Measurements from ENCODE around the gene GALNT4.

Gene GALNT4

GRCh38 chr12:89524541-89525304 is at the start of gene GALNT4:
Gene GALNT4, minus strand, starts transcription at chr12:89524796. Its CDS starts 247 bp downstream, at chr12:89524549.
- peak; percentile 92 for FAIRE-seq
- DNase-seq (ENCODE audit: insufficient read length, low spot score), result peak; percentile 80

DNA sequence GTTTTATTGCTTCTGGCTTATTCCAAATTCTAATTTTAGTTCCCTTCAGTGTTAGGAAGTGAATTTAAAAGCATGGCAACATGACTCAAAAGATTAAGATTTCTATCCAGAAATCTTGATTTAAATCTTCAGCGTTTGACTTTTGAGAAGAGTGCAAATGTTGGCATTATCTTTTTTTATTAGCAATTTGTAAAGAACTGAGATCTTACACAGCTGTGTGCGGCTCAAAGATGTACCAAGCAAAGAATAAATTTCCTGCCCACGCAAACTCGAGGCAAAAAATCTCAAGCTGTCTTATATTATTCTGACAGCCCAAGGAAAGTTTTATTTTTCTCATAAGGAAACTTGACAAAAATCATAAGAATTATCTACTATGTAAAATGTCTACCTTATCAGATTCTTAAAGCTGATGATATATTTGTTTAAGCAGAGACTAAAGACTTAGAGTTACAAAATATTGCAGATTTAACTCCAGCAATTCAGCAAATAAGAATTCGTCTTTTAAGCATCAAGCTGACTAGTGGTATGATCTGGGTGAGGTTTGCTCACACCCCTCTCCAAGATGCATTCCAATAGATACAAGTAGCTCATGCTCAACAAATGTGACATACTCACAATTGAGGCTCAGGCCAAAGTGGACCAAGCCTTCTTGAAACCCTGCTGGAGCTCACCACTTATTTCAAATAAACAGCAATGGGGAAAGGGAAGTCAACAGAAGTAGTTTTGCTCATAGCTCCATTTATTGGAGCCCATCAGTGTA is 48.6 kb upstream of the GALNT4 start:
- DNase-seq (ENCODE audit: insufficient read length, low spot score), result no peak
- no peak for FAIRE-seq

GRCh38 chr12:89571491-89572195 is 47.0 kb upstream of the GALNT4 start:
- FAIRE-seq (no peak), DNase-seq (ENCODE audit: insufficient read length, low spot score) (no peak)

DNA sequence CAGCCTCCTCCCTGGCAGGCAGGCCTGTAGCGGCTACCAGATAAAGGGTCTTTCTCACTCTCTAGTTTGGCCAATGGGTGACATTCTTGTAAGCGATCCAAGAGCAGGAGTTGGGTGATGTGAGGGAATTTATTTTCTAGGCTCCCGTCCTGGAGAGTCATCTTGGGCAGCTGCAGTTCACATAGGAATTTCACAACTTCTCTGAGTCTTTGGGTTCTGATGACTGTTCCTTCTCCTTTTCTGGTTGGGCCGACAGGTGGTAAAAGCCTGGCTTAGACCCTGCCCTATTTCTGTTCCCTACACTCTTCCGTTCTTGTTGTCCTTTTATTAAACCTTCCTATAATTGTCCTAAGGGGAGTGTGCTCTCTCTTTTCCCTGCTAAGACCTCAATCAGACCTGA is 43.9 kb upstream of the GALNT4 start:
- FAIRE-seq, result no peak

GRCh38 chr12:89567691-89568239 is 43.2 kb upstream of the GALNT4 start:
- FAIRE-seq (no peak), DNase-seq (ENCODE audit: insufficient read length, low spot score) (no peak)

More for the DNA sequence above, 43.9 kb upstream of the GALNT4 start:
- DNase-seq (ENCODE audit: insufficient read length, low spot score), result no peak

DNA sequence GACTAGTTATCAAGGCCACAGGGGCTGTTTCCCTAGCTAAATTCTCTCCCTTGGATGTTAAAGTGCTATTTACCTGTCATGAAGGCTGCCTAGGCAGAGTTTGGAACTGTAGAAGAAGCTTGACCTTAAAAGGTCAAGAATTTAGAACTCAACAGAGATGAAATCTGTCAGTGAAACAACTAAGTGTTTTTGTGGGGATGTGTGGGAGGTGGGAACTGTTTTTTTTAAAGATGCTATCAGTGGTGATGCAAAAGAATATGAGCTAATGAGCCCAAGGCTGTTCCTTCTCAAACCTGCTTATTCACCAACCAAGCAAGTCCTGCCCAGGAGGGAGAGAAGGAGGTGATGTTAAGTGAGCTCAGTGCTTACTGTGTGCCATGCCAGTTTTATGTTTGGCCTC is 42.0 kb upstream of the GALNT4 start:
- no peak for FAIRE-seq
- DNase-seq (ENCODE audit: insufficient read length, low spot score), result no peak

DNA sequence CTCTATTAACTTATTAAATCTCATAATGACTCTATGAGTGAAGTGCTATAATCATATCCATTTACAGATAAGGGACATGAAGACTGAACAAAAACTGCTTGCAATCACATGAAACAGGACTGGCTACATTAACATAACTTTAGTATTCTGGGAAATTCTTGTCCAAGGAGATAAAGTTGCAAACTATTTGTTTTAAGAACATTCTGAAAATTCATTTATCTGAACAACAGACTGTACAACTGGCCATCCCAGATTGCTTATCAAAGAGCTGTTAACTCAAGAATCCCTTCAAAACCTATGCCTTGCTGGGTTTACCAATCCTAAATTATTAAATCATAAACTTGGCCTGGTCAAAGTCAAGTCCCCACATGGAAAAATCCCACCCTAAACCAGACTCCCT is 40.4 kb upstream of the GALNT4 start:
- DNase-seq (ENCODE audit: insufficient read length, low spot score) (no peak), FAIRE-seq (no peak)

- FAIRE-seq (no peak), DNase-seq (ENCODE audit: insufficient read length, low spot score) (no peak)
Measured at GRCh38 chr12:89559753-89560152, 35.2 kb upstream of the GALNT4 start.

DNA sequence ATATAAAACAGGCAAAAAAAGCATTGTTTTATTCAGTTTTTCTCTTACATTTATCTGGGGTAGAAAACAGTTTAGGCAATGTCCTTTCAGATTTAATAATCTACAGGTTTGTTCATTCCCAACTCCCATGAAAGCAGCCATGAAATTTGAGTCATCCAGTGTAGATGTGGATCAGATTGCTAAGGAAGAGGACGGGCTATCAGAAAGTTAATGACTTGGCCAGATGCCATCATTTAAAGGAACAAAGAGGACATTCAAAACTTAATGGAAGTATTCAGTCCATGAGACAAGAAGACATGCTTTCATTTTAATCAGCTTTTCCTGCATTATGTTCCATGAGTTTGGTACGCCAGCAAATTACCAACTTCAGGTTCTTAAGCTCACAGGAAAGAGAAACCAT is 32.4 kb upstream of the GALNT4 start:
- DNase-seq (ENCODE audit: insufficient read length, low spot score) (no peak), FAIRE-seq (no peak)

DNA sequence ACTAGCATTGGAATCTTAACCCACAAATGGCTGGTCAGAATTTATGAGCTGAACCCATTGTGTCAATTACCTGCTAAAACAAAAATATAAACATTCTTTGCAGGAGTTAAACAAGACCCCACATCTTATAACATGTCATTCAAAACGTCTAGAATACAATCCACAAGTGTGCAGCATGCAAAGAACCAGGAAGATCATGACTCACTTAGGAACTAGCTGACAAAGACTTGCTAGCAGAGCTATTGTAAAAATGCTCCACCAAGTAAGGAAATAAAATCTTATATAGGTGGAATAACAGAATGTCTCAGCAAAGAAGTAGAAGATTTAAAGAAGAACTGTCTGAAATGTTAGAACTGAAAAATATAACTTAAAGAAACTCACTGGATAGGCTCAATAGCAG is 27.8 kb upstream of the GALNT4 start:
- FAIRE-seq (no peak), DNase-seq (ENCODE audit: insufficient read length, low spot score) (no peak)

DNA sequence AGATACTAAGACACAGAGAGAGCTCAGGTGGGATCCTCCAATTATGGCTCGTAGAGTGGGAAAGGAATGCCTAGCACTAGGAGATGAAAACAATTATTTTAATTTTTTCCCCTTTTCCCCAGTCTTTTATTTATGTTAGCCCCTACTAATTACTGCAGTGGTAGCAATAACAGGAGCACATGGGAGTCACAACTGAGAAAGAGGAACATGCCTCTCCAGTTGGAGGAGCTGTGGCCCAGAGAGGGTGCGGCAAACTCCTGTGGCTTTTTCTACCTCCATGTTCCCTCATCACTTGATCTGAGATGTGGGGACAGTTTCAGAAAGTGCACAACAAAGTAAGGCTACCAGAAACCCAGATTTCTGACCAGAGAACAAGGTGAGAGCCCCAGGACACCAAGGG is 27.2 kb upstream of the GALNT4 start:
- no peak for FAIRE-seq
- no peak for DNase-seq (ENCODE audit: insufficient read length, low spot score)

- no peak for FAIRE-seq
- no peak for DNase-seq (ENCODE audit: insufficient read length, low spot score)
Measured at GRCh38 chr12:89547101-89547500, 22.5 kb upstream of the GALNT4 start.

GRCh38 chr12:89546151-89546550 is 21.6 kb upstream of the GALNT4 start:
- FAIRE-seq, result no peak
- no peak for DNase-seq (ENCODE audit: insufficient read length, low spot score)

GRCh38 chr12:89544681-89545184 is 20.1 kb upstream of the GALNT4 start:
- FAIRE-seq (no peak), DNase-seq (ENCODE audit: insufficient read length, low spot score) (no peak)

DNA sequence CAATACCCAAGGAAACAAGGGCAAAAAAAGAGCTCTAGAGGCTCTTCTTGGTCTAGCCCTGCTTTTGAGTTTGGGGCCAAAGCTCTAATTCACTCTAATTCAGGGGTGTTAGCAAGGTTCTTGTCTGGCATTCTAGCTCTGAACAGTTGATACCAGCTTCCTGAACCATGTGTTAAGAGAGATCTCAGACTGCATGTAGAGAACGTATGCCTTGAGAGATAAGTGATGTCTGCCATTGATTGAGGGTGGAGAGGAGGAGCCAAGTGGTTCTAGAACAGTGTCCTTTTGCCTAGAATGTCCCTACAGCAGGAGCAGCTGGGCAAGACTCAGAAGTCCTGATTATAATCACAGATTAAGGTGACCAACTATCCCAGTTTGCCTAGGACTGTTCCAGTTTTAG is 19.4 kb upstream of the GALNT4 start:
- FAIRE-seq (no peak), DNase-seq (ENCODE audit: insufficient read length, low spot score) (no peak)

GRCh38 chr12:89542912-89543592 is 18.5 kb upstream of the GALNT4 start:
- FAIRE-seq (peak; percentile 86), DNase-seq (ENCODE audit: insufficient read length, low spot score) (peak; percentile 43)

DNA sequence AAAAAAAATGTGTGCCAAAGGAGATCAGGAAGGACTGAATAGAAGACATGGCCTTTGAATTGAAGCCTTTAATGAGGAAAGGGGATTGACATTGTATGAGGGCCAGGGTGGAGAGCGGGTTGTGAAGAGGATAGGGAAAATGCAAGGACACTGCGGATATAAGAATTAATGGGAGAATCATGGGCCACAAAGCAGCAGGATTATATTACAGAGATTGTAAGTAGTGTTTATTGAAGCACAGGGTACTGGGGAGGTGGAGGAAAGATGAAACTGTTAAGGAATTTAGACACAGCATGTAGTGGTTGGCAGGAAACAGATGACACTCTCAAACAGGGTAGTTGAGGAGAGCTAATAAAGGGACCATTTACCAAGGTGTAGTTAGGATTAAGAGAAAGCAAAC is 17.6 kb upstream of the GALNT4 start:
- no peak for DNase-seq (ENCODE audit: insufficient read length, low spot score)
- no peak for FAIRE-seq

- FAIRE-seq (no peak), DNase-seq (ENCODE audit: insufficient read length, low spot score) (no peak)
Measured at GRCh38 chr12:89540586-89540985, 16.0 kb upstream of the GALNT4 start.

GRCh38 chr12:89539426-89540223 is 15.0 kb upstream of the GALNT4 start:
- DNase-seq (ENCODE audit: insufficient read length, low spot score) (no peak), FAIRE-seq (no peak)

DNA sequence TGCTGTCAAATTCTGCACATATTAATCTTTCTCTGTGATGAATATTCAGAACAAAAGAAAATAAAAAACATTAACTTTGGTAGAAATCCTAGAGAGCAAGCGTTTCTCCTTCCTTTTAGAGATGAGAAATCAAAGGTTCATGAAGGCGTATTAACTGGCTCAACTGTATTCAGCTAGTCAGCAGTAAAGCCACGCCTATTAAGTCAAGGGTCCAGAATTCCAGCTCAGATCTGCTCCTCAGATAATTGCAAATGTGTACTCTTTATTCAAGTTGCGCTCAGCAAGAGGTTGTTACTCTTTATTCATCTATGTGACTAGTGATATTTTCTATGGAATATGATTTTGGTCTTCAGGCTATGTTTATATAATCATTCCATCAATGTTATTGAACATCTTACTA is 14.3 kb upstream of the GALNT4 start:
- no peak for FAIRE-seq
- DNase-seq (ENCODE audit: insufficient read length, low spot score), result no peak
